Heart right ventricle (tissue), 16 donors: ENCODE results near the gene F2RL2. TPM values are rescaled to one million over a fixed set of nuclear protein-coding genes. Genes with fewer than 3 reads are reported as not detected.

Experiments used
- ATAC-seq, 8 donors: fragments of 200-7000 bp; cut with Tn5 transposase; one replicate each; pipeline ENCODE4 v1.9.1; 2020; ENCODE audit warnings: mild to moderate bottlenecking in 8 of 8, moderate library complexity in 8 of 8, moderate number of reproducible peaks in 1 of 8
- DNase-seq, 2 donors: peaks; one replicate each; pipeline ENCODE4 v3.0.0-alpha.2; 2020
- H3K27ac ChIP-seq, 10 donors: fragments of 200-600 bp; sonication (generic) in 2 of 10; one replicate each; pipeline versions ENCODE4 v1.5.0 to v1.8.0; 2020 to 2022; ENCODE audit warnings: mild to moderate bottlenecking in 3 of 10
- H3K27me3 ChIP-seq, 7 donors: fragments of 200-600 bp; one replicate each; pipeline ENCODE4 v1.8.0; 2021 to 2022; ENCODE audit warnings: mild to moderate bottlenecking in 2 of 7
- H3K36me3 ChIP-seq, 9 donors: fragments of 200-600 bp; sonication (generic) in 1 of 9; one replicate each; pipeline versions ENCODE4 v1.5.0 to v1.8.0; 2020 to 2022; ENCODE audit warnings: mild to moderate bottlenecking in 2 of 9
- H3K4me1 ChIP-seq, 9 donors: fragments of 200-600 bp; sonication (generic) in 1 of 9; one replicate each; pipeline versions ENCODE4 v1.5.0 to v1.8.0; 2020 to 2022; ENCODE audit warnings: mild to moderate bottlenecking in 4 of 9
- H3K4me3 ChIP-seq, 10 donors: fragments of 200-600 bp; sonication (generic) in 2 of 10; one replicate each; pipeline versions ENCODE4 v1.5.0 to v1.8.0; 2020 to 2022; ENCODE audit warnings: mild to moderate bottlenecking in 7 of 10, moderate library complexity in 2 of 10
- H3K9me3 ChIP-seq, 11 donors: fragments of 200-600 bp in 10 of 11; sonication (generic) in 2 of 11; one replicate each; pipeline versions ENCODE4 v1.5.0 to v1.8.0; 2013 to 2022; ENCODE audit warnings: mild to moderate bottlenecking in 2 of 11, control low read depth in 1 of 11, moderate library complexity in 1 of 11
- WGBS, 2 donors: extraction: QIAGEN DNeasy Blood & Tissue Kit; methylation state at CpG; one replicate each; pipeline ENCODE4 v1.1.7; 2013; ENCODE audit warnings: inconsistent platforms in 1 of 2; 5-methylcytosine and 5-hydroxymethylcytosine counted together
- intact Hi-C, 10 donors: fragments of 100-400 bp; cut with DNase I; formaldehyde crosslinking; loops; one replicate each; pipeline versions ENCODE4 v1.11.1 to v1.14.2; 2022
- polyA plus RNA-seq, 2 donors: library from polyadenylated mRNA; stranded (reverse); fragments of 200-250 nt; gene quantifications; one replicate each; pipeline ENCODE4 v1.2.3, GENCODE V29; 2013
- total RNA-seq, 10 donors: library from RNA; stranded (reverse); fragmentation: NEBNext Ultra II Directional in 3 of 10; extraction: Animal tissue kit (Norgen Biotek cat#: 25700) in 3 of 10; gene quantifications; one replicate each; pipeline versions ENCODE4 v1.2.1 to v1.2.4, GENCODE V29; 2021 to 2023
- TF ChIP-seq, protein P1 (sequence below), 9 donors: fragments of 200-600 bp; sonication (generic) in 2 of 9; IDR thresholded peaks; one replicate each; pipeline versions ENCODE4 v1.5.0 to v1.8.0; 2021 to 2022; ENCODE audit warnings: antibody characterized with exemption in 9 of 9, mild to moderate bottlenecking in 5 of 9, moderate library complexity in 1 of 9
- donor health status: Arrhythmogenic right ventricular cardiomyopathy.
- donor health status: ischemic (EF 13 %, LVEDD 7.1; RV severe dilation, severe dysfunction).
- donor health status: healthy with polysubstance abuse.
- donor health status: DM: no; HTN: yes; CAD: no.
- donor health status: DM: no; HTN: no; CAD: no.
- donor health status: ischemic (EF 25% LVEDD 6.9; RV normal size, moderate dysfunction).
- donor health status: ischemic (EF 25% LVEDD 5.7; RV mildly dilated, moderate dysfunction).
- donor health status: healthy.
- donor health status: DM: yes; HTN: yes; CAD: no.
- donor health status: Ischemic cardiomyopathy.
- donor health status: ischemic (EF 35%, LVEDD 5.7; RV mildly dilated, moderate dysfunction).
- donor health status: nonischemic (EF 11% LVEDD 7.7; RV severe dilation, severe dysfunction).
- donor health status: DM: yes; HTN: yes; CAD: no.
- donor health status: PGD.
- donor health status: ischemic (EF 29% LVEDD 5.4; RV normal size, mild dysfunction).
- donor health status: nonischemic (EF 23%, LVEDD 6.1; RV moderate dilation, normal function).

Gene F2RL2
- total and polyA plus RNA-seq, 12 donors: 0.12 to 1.5 (median 0.38) TPM

- Histone ChIP-seq H3K27me3 (no peaks in the 10 kb centered on the region), H3K27ac (peak overlapping the region in 1 of 10 donors; percentile 26), H3K36me3 (peaks cover 0 to 32% (median 0%) of the 10 kb centered on the region in 9 donors), H3K4me1 (peaks cover 0 to 14% (median 0%) of the 10 kb centered on the region in 9 donors), H3K9me3 (no peaks in the 10 kb centered on the region), H3K4me3 (peak overlapping the region in 1 of 10 donors; percentile 13)
- intact Hi-C loops: no loop called here
- DNase-seq (no peak), ATAC-seq (no peak)
- 78 to 86% methylated on average over 1 of the region's 1 CpG for WGBS, 2 donors
- TF ChIP-seq, protein P1, sequence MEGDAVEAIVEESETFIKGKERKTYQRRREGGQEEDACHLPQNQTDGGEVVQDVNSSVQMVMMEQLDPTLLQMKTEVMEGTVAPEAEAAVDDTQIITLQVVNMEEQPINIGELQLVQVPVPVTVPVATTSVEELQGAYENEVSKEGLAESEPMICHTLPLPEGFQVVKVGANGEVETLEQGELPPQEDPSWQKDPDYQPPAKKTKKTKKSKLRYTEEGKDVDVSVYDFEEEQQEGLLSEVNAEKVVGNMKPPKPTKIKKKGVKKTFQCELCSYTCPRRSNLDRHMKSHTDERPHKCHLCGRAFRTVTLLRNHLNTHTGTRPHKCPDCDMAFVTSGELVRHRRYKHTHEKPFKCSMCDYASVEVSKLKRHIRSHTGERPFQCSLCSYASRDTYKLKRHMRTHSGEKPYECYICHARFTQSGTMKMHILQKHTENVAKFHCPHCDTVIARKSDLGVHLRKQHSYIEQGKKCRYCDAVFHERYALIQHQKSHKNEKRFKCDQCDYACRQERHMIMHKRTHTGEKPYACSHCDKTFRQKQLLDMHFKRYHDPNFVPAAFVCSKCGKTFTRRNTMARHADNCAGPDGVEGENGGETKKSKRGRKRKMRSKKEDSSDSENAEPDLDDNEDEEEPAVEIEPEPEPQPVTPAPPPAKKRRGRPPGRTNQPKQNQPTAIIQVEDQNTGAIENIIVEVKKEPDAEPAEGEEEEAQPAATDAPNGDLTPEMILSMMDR (IDR thresholded peaks at IDR 0.05): no peak
Observed at GRCh38 chr5:76638479-76638878, 15.3 kb upstream of the F2RL2 start.

GRCh38 chr5:76637490-76637889, 14.3 kb upstream of the F2RL2 start:
- ATAC-seq (no peak), DNase-seq (no peak)
- Histone ChIP-seq H3K27ac (no peak overlapping the region), H3K36me3 (peaks cover 0 to 29% (median 0%) of the 10 kb centered on the region in 9 donors), H3K9me3 (no peaks in the 10 kb centered on the region), H3K4me1 (peaks cover 0 to 14% (median 0%) of the 10 kb centered on the region in 9 donors), H3K4me3 (no peak overlapping the region), H3K27me3 (no peaks in the 10 kb centered on the region)
- TF ChIP-seq, protein P1 (IDR thresholded peaks at IDR 0.05): no peak
- 96 to 97% methylated on average over 2 of the region's 2 CpGs for WGBS, 2 donors
- intact Hi-C loops: no loop called here

DNA sequence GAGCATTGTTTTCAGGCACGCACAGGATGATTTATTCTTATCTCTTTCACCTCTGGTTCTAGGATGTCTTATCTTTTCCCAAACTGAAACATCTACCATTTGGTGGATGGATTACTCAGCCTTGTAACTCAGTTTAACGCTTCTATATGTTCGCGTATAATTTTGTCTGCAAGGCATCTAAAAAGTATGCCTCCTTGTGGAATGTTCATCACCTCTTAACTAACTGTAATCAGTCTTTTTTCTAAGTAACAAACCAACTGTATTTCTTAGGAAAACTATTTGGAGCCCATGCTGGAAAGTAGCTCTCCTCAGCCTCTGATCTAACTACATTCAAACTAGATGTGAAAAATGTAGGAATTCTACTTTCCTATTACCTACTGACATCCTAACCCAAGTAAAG, 11.5 kb upstream of the F2RL2 start:
- Histone ChIP-seq H3K36me3 (peaks cover 0 to 22% (median 0%) of the 10 kb centered on the region in 9 donors), H3K9me3 (no peaks in the 10 kb centered on the region), H3K4me1 (peaks cover 0 to 14% (median 0%) of the 10 kb centered on the region in 9 donors), H3K27me3 (no peaks in the 10 kb centered on the region), H3K27ac (no peak overlapping the region), H3K4me3 (no peak overlapping the region)
- intact Hi-C loops: no loop called here
- no peak for DNase-seq
- 39 to 74% methylated on average over 4 of the region's 4 CpGs for WGBS, 2 donors
- ATAC-seq: no peak
- TF ChIP-seq, protein P1 (IDR thresholded peaks at IDR 0.05): no peak

DNA sequence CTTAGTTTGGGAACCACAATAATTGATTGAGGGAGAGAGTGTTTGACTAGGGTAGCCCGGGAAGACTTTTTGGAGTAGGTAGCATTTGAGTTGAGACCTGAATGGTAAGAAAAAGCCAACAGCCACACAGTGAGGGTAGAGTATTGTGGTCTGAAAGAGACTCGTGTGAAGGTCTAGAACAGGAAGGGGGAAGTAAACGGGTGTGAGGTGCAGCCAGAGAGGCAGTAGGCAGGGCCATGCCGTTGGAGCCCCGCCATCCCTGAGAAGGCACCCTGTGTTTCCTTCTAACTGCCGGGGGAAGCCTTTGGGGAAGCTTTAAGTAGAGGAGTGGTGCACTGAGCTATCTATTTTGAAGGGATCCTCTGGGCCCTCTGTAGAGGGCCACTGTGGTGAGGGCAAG, 3.5 kb upstream of the F2RL2 start:
- 74 to 82% methylated on average over 6 of the region's 6 CpGs for WGBS, 2 donors
- Histone ChIP-seq H3K4me1 (peaks cover 0 to 14% (median 4%) of the 10 kb centered on the region in 9 donors), H3K36me3 (peaks cover 0 to 9% (median 0%) of the 10 kb centered on the region in 9 donors), H3K27ac (no peak overlapping the region), H3K4me3 (no peak overlapping the region), H3K9me3 (no peaks in the 10 kb centered on the region), H3K27me3 (no peaks in the 10 kb centered on the region)
- TF ChIP-seq, protein P1 (IDR thresholded peaks at IDR 0.05): no peak
- ATAC-seq (no peak), DNase-seq (no peak)
- intact Hi-C loops: no loop called here
